Islet precursor cell (in vitro differentiated cells): ENCODE results near the gene ATP2B3.

ENCODE experiments used
- DNase-seq: peaks from one replicate; pipeline ENCODE4 v3.0.0-alpha.2; 2018

ATP2B3 gene

GRCh38 chrX:153539171-153539978, 21.9 kb downstream of the ATP2B3 start:
- peak; percentile 84 for DNase-seq

- DNase-seq, result no peak
Observed at GRCh38 chrX:153539979-153540358, 22.5 kb downstream of the ATP2B3 start.

DNA sequence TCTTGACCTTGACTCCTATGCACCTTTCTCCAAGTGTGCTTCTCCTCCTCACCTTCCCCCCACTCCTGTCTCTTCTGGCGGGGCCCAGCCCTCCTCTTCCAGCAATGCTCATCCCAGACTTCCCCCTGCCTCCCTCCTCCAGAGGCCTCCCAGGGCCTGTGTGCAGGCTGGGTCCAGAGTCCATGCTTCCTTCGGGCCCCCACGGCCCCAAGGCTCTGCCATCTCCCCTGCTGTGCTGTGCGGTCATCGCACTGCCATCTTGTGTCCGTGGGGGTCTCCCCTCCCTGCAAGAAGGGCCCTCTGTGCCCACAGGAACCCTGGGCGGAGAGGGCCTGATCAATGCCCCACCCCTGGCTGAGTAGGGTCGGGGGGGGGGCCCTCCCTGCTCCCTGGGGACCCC, 27.3 kb downstream of the ATP2B3 start:
- DNase-seq, result no peak

GRCh38 chrX:153546386-153546785, 28.9 kb downstream of the ATP2B3 start:
- DNase-seq, result no peak

DNA sequence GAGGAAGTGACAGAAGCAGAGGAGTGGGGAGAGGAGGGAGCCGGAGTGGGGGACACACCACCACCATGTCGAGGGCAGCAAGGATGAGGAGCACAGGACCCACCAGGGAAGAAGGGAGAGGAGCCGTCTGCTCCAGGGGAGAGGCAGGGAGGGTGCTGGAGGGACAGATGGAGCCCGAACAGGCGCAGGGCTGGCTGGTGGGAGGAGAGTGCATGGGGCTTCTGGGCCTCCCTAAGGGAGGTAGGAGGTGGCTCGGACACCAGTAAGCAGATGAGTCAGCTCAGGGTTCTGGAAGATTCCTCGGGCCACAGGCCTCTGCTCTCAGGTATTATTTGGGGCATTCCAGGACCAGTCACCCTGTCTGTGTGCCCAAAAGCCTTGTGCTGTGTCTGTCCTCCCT, 29.8 kb downstream of the ATP2B3 start:
- no peak for DNase-seq

DNA sequence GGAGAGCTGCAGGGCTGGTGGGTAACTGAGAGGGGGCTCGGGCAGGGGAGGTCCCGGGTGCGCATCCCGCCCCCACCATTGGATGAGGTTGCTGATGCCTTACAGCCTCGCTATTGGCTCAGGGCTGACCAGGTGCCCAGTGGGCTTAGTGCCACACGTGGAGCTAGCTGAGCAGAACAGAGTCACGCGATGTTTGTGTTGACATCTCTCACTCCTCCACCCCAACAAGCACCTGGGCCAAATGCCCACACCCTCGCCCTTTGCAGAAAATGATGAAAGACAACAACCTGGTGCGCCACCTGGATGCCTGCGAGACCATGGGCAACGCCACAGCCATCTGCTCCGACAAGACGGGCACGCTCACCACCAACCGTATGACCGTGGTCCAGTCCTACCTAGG, 31.8 kb downstream of the ATP2B3 start:
- DNase-seq, result no peak

DNA sequence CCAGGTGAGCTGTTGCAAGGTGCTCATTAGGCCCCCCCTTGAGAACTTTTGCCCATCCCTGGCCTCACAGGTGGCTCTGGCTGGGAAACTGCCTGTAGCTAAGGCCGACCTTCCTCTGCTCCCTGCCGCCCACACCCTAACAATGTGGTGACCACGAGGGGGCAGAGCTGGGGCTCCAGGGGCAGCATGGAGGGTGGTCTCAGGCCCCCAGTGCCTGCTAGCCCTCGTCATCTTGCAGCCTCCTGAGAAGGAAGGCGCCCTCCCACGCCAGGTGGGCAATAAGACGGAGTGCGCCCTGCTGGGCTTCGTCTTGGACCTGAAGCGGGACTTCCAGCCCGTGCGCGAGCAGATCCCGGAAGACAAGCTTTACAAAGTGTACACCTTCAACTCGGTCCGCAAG, 32.4 kb downstream of the ATP2B3 start:
- DNase-seq, result no peak

GRCh38 chrX:153551135-153551534, 33.7 kb downstream of the ATP2B3 start:
- no peak for DNase-seq

DNA sequence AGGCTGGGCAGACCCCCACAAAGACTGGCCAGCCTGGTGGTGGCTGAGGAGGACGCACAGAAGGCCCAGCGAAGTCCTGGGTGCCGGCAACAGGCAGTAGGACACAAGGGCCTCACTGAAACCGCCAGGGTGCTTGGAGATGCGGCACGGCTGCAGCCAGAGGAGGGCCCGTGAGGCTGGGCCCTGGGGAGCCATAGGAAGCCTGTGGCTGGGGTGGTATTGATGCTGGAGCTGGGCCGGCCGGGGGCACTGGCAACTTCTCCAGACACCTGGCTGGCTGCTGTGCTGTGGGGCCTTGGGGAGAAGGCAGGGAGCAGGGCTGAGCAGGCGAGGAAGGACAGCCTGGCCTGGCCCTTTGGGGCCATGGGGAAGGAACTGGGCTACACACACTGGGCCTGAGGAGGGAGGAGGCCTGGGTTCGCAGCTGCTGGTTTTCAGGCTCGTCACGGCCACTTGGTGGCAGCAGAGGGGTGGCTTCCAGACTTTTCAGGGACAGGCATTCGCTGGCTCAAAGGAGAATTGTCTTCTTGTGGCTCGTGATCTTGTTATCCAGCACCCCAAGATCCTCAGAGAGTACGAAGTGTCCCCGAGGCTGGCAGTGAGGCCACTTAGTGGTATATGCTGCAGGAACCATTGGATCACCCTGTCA, 37.2 kb downstream of the ATP2B3 start:
- DNase-seq, result peak; percentile 69

DNA sequence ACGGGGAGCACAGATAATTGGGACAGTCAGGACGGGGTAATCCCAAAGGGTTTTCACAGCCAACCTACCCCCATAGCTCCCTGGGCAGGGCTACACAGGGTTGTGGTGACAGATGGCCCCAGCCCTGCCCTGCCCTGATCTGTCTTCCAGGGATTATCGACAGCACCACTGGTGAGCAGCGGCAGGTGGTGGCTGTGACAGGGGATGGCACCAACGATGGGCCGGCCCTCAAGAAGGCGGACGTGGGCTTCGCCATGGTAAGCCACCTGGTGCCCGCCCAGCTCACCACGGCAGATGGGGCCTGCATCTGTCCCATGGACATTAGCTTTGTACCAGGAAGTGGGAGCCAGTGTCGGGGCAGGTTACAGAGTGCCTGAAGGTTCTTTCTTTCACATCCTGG, 39.3 kb downstream of the ATP2B3 start:
- no peak for DNase-seq

DNA sequence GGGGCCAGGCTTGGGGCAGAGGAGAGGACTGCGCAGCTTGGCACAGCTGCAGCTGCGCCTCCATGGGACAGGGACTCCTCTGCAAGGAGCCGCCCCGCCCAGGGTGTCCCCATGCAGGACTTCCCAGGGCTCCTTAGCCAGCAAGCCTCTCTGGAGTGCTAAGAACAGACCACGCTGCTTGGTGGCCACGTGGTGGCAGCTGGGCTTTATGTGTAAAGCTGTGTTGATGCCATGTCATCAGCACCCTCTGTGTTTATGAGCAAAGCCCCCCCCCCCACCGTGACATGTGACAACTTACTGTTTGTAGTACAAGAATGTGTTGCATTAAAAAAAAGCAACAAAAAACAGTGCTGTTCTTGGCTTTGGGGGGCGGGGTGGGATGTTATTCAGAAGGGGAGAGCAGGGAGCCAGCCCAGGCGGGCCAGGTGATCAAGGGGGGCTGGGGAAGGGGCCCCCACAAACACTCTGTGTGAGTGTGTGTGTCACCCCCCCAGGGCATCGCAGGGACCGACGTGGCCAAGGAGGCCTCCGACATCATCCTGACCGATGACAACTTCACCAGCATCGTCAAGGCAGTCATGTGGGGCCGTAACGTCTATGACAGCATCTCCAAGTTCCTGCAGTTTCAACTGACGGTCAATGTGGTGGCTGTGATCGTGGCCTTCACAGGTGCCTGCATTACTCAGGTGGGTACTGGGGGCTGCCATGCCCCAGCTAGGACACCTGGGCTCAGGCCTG, 40.3 kb downstream of the ATP2B3 start:
- DNase-seq, result no peak

- DNase-seq, result no peak
Observed at GRCh38 chrX:153560000-153560399, 42.6 kb downstream of the ATP2B3 start.

GRCh38 chrX:153560466-153560865, 43.0 kb downstream of the ATP2B3 start:
- no peak for DNase-seq

GRCh38 chrX:153561337-153561736, 43.9 kb downstream of the ATP2B3 start:
- DNase-seq, result no peak

DNA sequence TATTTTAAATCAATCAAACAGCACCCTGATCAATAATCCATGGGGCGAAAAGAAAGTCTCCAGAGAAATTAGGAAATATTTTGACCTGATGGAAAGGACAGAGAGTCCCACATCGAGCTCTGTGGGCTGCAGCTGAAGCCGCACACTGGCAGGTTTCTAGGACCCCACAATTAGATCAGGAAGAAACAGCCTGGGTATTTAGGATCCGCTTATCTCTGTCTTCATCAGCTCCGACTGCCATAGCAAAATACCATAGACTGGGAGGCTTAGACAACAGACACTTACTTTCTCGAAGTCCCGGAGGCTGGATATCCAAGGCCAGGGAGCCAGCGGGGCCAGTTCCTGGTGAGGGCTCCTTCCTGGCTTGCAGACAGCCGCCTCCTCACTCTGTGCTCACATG, 45.1 kb downstream of the ATP2B3 start:
- DNase-seq, result no peak

- DNase-seq, result no peak
Observed at GRCh38 chrX:153564047-153564606, 46.7 kb downstream of the ATP2B3 start.

GRCh38 chrX:153565996-153566580, 48.6 kb downstream of the ATP2B3 start:
- no peak for DNase-seq

DNA sequence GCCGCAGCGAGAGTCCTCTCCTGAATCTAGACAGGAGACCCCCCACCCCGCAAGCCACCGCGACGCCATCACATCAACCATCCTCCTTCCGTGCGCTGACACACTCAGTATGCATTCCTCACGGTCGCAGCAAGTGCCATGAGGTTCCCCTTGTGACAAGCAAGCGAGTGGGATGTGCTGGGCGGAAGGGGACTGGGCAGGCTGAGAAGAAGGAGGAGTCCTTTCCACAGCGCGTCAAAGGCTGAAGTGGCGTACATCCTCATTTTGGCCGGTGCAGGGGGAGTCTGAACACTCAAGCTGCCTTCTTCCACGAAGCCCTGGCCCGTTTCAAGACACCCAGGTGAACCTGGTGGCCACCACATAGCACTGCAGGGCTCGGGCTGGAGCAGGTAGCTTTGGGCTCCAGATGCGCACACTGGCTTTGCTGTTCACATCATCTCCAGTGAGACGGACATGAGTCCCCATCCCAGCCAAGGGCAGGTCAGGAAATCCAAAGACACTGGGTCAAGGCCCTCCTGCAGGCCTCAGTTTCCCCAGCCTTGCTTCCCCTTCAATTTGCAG, 51.1 kb downstream of the ATP2B3 start:
- no peak for DNase-seq

DNA sequence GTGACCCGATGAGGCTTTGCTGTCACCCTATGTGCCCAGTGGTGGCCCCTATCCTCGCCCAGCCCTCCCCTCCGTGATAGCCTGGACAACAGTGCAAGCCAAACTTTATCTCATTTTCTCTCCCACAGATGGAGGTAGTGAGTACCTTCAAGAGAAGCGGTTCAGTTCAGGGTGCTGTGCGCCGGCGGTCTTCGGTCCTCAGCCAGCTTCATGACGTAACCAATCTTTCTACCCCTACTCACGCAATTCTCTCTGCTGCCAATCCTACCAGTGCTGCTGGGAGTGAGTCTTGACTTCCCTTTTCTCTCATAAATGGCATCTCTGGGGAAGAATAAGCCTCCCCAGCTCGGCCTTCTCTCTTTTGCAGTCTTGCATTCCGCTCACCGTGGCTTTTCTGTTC, 52.0 kb downstream of the ATP2B3 start:
- DNase-seq, result no peak

DNA sequence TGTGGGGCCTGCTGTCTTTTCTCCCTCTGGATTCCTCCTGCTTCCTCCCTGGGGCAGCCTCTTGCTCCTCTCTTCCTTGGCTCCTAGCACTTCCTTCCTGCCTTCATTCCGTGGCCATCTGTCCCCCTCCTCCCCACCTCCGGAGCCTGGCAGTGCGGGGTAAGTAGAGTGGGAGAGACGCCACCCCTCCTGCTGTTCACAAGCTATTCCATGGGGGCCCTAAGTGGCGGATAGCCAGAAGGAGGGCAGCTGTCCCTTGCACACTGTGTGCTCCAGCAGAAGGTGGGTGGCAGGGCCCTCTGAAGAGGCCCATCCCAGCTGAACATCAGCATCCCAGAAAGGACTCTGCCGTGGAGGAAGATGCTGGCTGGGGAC, 54.1 kb downstream of the ATP2B3 start:
- no peak for DNase-seq

- DNase-seq, result no peak
Observed at GRCh38 chrX:153572601-153573000, 55.2 kb downstream of the ATP2B3 start.

GRCh38 chrX:153573984-153574383, 56.5 kb downstream of the ATP2B3 start:
- DNase-seq, result no peak
